GM23248 (cell line): ENCODE data around the gene NEGR1.

Experiments
- EZH2 ChIP-seq: fragments of 200-600 bp; sonication (generic); IDR thresholded peaks from 2 replicates; pipeline ENCODE4 v1.6.1; 2018; ENCODE audit warnings: antibody characterized with exemption, mild to moderate bottlenecking; ENCODE audit not compliant: insufficient read depth, poor library complexity, severe bottlenecking
- EZH2phosphoT487 ChIP-seq: fragments of 200-600 bp; sonication (generic); IDR thresholded peaks from 2 replicates; pipeline ENCODE4 v1.6.1; 2018; ENCODE audit warnings: antibody characterized with exemption, moderate library complexity, mild to moderate bottlenecking, low read depth; ENCODE audit not compliant: insufficient read depth

- TF ChIP-seq EZH2phosphoT487 (no peak), EZH2 (no peak)
These were observed 302.5 kb downstream of the NEGR1 start for GRCh38 chr1:71979882-71980281.
